GM19025 (cell line): ENCODE results near the gene CAMK4.
"Not testable (repeated sequence)": the region's sequence is repeated elsewhere in the genome, so short reads cannot be mapped to it uniquely, and the experiment has no call there.

Source experiments
- ATAC-seq: cut with Tn5 transposase; IDR thresholded peaks from one replicate; pipeline ENCODE4 v1.9.1; 2021; ENCODE audit warnings: mild to moderate bottlenecking, low read depth, moderate library complexity; ENCODE audit not compliant: unreplicated experiment

CAMK4 gene

DNA sequence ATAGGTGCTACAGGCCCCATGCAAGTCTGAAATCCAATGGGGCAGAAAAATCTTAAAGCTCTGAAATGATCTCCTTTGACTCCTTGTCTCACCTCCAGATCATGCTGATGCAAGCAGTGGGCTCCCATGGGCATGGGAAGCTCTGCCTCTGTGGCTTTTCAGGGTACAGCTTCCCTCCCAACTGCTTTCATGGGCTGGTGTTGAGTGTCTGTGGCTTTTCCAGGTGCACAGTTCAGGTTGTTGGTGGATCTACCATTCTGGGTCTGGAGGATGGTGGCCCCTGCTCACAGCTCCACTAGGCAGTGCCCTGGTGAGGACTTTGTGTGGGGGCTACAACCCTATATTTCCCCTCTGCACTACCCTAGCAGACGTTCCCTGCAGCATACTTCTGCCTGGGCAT is 184.6 kb downstream of the CAMK4 start:
- no peak for ATAC-seq

GRCh38 chr5:111409266-111409665 is 185.1 kb downstream of the CAMK4 start:
- ATAC-seq = not testable (repeated sequence)

DNA sequence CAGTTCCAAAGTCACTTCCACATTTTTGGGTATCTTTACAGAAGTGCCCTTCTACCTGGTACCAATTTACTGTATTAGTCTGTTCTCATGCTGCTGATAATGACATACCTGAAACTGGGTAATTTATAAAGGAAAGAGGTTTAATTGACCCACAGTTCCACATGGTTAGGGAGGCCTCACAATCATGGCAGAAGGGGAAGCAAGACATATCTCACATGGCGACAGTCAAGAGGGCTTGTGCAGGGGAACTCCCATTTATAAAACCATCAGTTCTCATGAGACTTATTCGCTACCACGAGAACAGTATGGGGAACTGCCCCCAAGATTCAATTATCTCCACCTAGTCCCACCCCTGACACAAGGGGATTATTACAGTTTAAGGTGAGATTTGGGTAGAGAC is 185.9 kb downstream of the CAMK4 start:
- not testable (repeated sequence) for ATAC-seq

GRCh38 chr5:111411301-111411700 is 187.1 kb downstream of the CAMK4 start:
- no peak for ATAC-seq

DNA sequence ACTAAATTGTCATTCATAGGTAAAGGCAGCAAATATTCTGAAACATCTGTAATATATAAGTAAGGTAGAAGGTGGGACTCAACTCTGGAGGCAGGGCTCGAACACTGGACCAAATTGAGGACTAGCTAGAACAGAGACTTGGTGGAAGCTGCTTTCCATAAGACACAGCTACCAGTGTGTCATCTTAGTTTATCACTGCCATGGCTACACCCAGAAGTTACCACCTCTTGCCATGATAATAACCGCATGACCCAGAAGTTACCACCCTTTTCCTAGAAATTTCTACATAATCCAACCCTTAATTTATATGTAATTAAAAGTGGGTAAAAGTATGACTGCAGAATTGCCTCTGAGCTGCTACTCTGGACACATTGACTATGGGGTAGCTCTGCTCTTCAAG is 188.4 kb downstream of the CAMK4 start:
- ATAC-seq = no peak

DNA sequence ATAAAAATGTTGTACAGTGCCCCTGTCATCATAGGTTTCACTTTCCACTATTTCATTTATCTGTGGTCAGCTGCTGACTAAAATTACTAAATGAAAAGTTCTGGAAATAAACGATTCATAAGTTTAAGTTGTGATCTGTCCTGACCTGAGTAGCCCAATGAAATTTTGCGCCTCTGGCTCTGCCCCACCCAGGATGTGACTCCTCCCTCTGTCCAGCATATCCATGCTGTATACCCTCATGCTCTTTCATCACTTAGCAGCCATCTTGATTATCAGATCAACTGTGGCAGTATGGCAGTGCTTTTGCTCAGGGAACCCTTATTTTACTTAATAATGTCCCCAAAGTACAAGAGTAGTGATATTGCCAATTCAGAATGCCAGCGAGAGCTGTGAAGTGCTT is 190.9 kb downstream of the CAMK4 start:
- no peak for ATAC-seq

DNA sequence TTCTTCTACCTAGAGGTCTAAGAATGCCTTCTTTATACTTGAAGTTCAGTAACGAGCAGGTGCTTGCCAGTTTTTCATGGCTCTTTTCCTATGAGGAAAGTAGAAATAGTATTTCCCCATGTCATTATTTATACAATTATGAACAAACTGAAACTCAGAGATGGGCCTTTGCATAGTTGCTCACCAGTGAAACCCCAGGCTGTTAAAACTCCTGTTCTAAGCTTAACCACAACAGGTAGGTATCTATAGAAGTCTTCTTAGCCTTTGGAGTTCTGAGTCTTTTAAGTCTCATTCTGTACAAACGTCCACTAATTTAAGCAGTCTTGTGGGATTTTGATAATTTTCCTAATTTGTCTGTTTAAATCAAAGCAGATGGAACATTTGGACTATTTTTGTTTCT is 198.1 kb downstream of the CAMK4 start:
- no peak for ATAC-seq

GRCh38 chr5:111422747-111423720 is 198.8 kb downstream of the CAMK4 start:
- ATAC-seq = no peak

DNA sequence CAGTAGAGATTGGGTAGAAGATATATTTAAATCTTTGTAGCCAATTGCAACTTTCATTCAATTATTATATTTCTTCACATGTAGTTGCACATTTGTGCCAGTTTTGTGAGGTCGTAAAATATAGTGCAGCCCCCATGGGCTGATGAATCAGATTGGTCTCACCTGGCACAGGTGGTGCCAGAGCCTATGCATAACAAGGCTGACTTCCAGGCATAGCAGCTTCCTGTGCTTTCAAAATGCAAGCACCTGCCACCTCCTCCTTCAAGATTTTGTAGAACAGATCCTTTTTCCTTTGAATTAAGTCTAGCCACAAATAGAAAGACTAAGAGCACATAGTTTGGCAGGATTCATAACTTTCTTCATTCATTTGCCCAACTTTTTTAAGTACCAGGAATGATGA is 201.0 kb downstream of the CAMK4 start:
- ATAC-seq = no peak

DNA sequence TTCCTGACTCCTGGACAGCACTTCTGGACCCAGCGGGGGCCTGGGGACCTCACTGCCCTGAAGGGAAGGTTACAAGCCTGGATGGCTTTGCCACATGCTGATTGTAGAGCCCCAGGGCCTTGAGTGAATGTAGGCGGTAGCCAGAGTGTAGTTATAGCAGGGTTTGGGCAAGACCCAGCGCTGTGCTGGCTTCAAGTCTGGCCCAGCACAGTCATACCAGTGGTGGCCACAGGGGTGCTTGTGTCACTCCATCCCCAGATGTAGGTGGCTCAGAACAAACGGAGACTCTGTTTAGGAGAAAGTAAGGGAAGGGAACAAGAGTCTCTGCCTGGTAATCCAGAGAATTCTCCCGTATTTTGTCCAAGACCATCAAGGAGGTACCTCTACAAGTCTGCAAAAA is 203.6 kb downstream of the CAMK4 start:
- no peak for ATAC-seq

- ATAC-seq = no peak
Observed at GRCh38 chr5:111432883-111433536, 208.8 kb downstream of the CAMK4 start.

- ATAC-seq = no peak
Observed at GRCh38 chr5:111434800-111435199, 210.6 kb downstream of the CAMK4 start.

GRCh38 chr5:111439473-111440075 is 215.4 kb downstream of the CAMK4 start:
- no peak for ATAC-seq

- no peak for ATAC-seq
Observed at GRCh38 chr5:111447099-111447498, 222.9 kb downstream of the CAMK4 start.

DNA sequence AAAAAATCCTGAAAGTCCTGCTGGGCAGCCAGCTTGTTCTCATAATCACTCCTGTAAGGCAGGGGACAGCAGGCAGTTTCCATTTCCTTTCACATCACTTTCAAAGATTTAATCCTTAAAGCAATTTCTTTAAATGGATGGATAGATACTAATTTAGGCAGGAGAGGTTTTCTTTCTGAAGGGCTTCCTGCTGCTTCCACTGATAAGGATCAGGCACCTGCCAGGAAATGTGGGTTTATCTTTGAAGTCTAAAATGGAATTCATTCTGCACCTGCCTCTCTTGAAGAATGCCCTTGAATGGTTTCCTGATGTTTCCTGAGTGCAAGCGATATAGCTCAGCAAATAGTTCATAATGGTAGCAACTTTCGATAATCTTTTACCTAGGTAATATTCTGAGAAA is 223.6 kb downstream of the CAMK4 start:
- ATAC-seq = no peak

DNA sequence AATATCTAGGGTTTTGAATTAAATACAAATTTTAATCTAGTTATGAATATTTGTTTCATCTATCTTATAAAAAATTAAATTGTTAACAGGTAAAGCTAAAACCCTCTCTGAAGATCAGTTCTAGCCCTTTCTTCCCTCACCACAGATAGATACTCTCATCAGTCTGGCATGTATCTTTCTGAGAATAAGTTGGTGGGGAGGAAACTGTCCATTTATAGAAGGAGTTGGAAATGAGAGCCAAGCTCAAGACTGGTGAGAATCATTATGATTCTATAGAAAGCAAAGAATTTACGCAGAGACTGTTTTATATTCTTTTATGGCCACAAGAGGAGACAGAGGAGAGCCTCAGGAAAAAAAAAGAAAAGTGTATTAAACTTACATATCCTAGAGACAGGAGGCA is 229.1 kb downstream of the CAMK4 start:
- no peak for ATAC-seq

- ATAC-seq = no peak
Observed at GRCh38 chr5:111453747-111454146, 229.6 kb downstream of the CAMK4 start.

- no peak for ATAC-seq
Observed at GRCh38 chr5:111454198-111454622, 230.0 kb downstream of the CAMK4 start.

DNA sequence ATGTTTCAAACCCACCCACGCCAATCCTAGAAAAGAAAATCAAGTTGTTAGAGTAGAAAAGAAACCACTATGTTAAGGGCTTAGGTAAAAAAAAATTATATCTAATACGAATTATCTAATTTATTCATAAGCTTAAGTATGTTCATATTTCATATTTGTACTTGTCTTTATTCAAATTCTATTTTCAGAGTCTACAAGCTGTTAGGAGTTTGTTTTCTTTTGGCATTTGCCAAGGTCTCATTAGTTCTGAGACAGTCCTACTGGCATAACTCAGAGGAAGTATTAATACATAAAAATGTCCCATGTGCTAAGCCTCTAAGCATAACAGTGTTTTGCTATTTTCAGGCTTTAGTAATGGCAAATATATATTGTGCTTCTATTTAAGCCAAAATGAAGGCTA is 230.6 kb downstream of the CAMK4 start:
- ATAC-seq = no peak

DNA sequence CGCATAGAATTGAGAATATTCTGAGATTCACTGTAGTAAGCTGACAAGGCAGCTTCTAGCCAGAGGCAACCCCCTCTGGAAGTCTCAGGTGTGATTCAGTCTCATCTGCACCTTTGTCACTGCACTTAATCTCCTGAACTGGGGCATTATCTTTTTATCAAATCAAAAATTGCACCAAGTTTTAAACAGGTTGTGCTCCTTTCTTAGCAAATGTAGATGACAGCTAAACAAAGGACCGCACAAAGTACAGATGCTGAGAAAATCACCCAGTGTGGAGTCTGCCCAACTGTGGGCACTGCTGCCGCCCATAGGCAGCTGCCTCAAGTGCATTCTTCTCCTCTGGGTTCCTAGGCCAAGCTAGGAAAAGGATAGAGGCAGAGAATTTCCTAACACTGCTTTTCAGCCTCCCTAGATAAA is 237.1 kb downstream of the CAMK4 start:
- no peak for ATAC-seq

DNA sequence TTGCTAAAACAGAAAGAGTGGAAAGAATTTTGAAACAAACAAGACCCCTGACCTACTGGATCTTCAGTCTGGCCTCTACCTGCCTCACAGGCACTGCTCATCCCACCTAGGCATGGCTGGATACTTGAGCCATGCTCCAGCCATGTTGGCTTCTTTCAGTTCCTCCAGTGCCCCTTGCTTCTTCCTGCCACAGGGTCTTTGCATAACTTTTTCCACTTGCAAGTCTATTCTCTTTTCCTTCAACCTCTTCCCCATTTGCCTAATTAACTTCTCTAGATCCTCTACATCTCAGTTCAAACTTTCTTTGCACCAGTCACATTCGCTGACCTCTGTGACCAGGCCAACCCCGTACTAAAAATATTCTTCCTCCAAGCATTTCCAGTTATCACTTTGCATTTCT is 237.8 kb downstream of the CAMK4 start:
- no peak for ATAC-seq
